HepG2 (cell line): ENCODE measurements around the gene KPNA3. TPM values are rescaled to one million over a fixed set of nuclear protein-coding genes. Genes with fewer than 3 reads are reported as not detected.

Source experiments
- FOSL2 ChIP-seq: sonication (generic); formaldehyde crosslinking; IDR thresholded peaks from 2 replicates; pipeline ENCODE4 v1.4.0; 2020; ENCODE audit warnings: missing genetic modification reagents
- FOXJ3 ChIP-seq: sonication (generic); formaldehyde crosslinking; IDR thresholded peaks from 2 replicates; pipeline ENCODE4 v1.4.0; 2020; ENCODE audit warnings: missing genetic modification reagents, mild to moderate bottlenecking, borderline replicate concordance
- HDAC1 ChIP-seq: sonication (generic); formaldehyde crosslinking; IDR thresholded peaks from 2 replicates; pipeline ENCODE4 v1.5.1; 2020; ENCODE audit warnings: mild to moderate bottlenecking, missing genetic modification reagents
- HNRNPK ChIP-seq: fragments of 200-400 bp; formaldehyde crosslinking; IDR thresholded peaks from 2 replicates; pipeline ENCODE4 v1.6.1; 2018; ENCODE audit warnings: low read length, low read depth, moderate library complexity, mild to moderate bottlenecking; ENCODE audit not compliant: poor library complexity, severe bottlenecking
- JUN ChIP-seq: sonication (generic); formaldehyde crosslinking; IDR thresholded peaks from 2 replicates; pipeline ENCODE4 v1.4.0; 2020; ENCODE audit warnings: mild to moderate bottlenecking, missing genetic modification reagents
- KDM1A ChIP-seq: IDR thresholded peaks from 2 replicates; pipeline ENCODE4 v1.6.1; 2016; ENCODE audit warnings: missing compliant biosample characterization
- MAFF ChIP-seq: IDR thresholded peaks from 2 replicates; pipeline ENCODE4 v1.6.1; 2011; ENCODE audit warnings: low read depth, low read length, improper control_type of control experiment
- NR2C2 ChIP-seq: sonication (generic); formaldehyde crosslinking; IDR thresholded peaks from 2 replicates; pipeline ENCODE4 v1.4.0; 2020; ENCODE audit warnings: missing genetic modification reagents, mild to moderate bottlenecking, moderate library complexity, borderline replicate concordance
- ZNF10 ChIP-seq: sonication (generic); formaldehyde crosslinking; IDR thresholded peaks from 2 replicates; pipeline ENCODE4 v1.4.0; 2020; ENCODE audit warnings: mild to moderate bottlenecking, low read depth, missing genetic modification reagents, borderline replicate concordance
- ZNF3 ChIP-seq: IDR thresholded peaks from 2 replicates; pipeline ENCODE4 v1.7.0; 2017; ENCODE audit warnings: inconsistent platforms
- ZNF839 ChIP-seq: sonication (generic); formaldehyde crosslinking; IDR thresholded peaks from 2 replicates; pipeline ENCODE4 v1.4.0; 2020; ENCODE audit warnings: missing genetic modification reagents, mild to moderate bottlenecking, borderline replicate concordance
- ZSCAN9 ChIP-seq: IDR thresholded peaks from 2 replicates; pipeline ENCODE4 v1.6.1; 2016; ENCODE audit warnings: borderline replicate concordance
- polyA plus RNA-seq, 8 experiments: library from polyadenylated mRNA; depleted of rRNA in 3 of 8; stranded (reverse) in 7 of 8; unstranded in 1 of 8; fragments of >200 nt; fragmentation: Illumina TruSeq in 4 of 8; extraction: Trizol in 4 of 8; gene quantifications; 2 replicates each; pipeline versions ENCODE4 v1.2.1 to v1.2.3, GENCODE V29; 2011 to 2016; ENCODE audit warnings: low read depth in 4 of 8, missing spikeins in 1 of 8, mixed read lengths in 1 of 8; ENCODE audit not compliant: insufficient read depth in 1 of 8
- total RNA-seq, 5 experiments: library from RNA; depleted of rRNA; stranded (reverse); fragments of >200 nt; fragmentation: Illumina TruSeq; extraction: Trizol; gene quantifications; 2 replicates each; pipeline ENCODE4 v1.2.3, GENCODE V29; 2016; ENCODE audit warnings: low read depth in 1 of 5
- TF ChIP-seq, protein P1 (sequence below): sonication (generic); formaldehyde crosslinking; IDR thresholded peaks from 2 replicates; pipeline ENCODE4 v1.5.1; 2020; ENCODE audit warnings: mild to moderate bottlenecking, missing genetic modification reagents, borderline replicate concordance
- TF ChIP-seq, protein P2 (sequence below): sonication (generic); formaldehyde crosslinking; IDR thresholded peaks from 2 replicates; pipeline ENCODE4 v1.4.0; 2020; ENCODE audit warnings: missing genetic modification reagents
- TF ChIP-seq, protein P3 (sequence below): sonication (generic); formaldehyde crosslinking; IDR thresholded peaks from 2 replicates; pipeline ENCODE4 v1.5.0; 2020; ENCODE audit warnings: missing genetic modification reagents
- TF ChIP-seq, protein P4 (sequence below): sonication (generic); formaldehyde crosslinking; IDR thresholded peaks from 2 replicates; pipeline ENCODE4 v1.4.0; 2020; ENCODE audit warnings: missing genetic modification reagents
- TF ChIP-seq, protein P5 (sequence below): sonication (generic); formaldehyde crosslinking; IDR thresholded peaks from 2 replicates; pipeline ENCODE4 v1.4.0; 2020; ENCODE audit warnings: missing genetic modification reagents

KPNA3 gene
- total and polyA plus RNA-seq, 2 of the 13 experiments (the other 11 are each of a cell fraction or from before 2014, with no cell fraction given) = 13.0 to 28.9 TPM

DNA sequence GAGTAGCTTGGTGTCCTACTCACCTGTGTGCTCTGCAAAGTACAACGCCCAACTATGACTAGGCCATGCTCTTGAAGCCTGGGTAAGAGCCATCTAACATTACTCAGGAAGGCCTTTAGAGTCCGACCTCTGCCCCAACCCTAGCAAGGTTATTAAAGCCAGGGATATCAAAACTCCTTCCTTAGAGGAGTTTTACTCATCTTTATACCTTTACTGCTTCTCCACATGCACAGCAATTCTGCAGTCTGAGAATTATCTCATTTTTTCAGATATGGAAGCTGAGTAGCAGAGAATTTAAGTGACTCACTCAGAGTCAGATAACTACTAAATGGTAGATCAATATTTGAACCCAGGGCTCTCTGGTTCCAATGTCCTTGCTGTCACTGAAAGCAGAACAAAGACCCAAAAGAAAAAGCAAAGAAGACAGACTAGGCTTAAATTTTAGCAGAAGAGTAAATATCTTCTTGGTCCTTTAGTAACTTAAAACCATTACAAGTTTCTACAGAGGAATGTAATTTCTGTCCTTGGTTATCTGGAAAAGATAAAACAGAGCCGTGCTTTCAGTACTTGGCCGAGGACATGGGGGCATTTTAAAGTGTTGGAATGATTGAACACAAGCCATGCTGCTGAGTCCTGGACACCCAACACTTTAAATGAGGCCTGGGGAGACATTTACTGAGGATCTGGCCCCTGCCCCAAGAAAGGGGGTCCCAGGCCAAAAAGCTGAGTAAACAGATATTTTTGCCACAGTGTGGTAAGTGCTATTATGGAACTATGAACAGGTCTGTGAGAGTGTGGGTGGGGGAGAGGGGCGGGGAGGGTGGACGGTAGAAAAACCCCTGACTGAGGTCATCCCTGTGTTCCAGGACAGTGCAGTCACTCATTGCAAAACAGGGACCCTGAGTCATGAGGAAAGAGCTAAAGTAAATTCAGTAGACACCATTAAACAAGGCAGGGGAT lies 18.4 kb upstream of the KPNA3 start (continued):
- TF ChIP-seq, protein P1, sequence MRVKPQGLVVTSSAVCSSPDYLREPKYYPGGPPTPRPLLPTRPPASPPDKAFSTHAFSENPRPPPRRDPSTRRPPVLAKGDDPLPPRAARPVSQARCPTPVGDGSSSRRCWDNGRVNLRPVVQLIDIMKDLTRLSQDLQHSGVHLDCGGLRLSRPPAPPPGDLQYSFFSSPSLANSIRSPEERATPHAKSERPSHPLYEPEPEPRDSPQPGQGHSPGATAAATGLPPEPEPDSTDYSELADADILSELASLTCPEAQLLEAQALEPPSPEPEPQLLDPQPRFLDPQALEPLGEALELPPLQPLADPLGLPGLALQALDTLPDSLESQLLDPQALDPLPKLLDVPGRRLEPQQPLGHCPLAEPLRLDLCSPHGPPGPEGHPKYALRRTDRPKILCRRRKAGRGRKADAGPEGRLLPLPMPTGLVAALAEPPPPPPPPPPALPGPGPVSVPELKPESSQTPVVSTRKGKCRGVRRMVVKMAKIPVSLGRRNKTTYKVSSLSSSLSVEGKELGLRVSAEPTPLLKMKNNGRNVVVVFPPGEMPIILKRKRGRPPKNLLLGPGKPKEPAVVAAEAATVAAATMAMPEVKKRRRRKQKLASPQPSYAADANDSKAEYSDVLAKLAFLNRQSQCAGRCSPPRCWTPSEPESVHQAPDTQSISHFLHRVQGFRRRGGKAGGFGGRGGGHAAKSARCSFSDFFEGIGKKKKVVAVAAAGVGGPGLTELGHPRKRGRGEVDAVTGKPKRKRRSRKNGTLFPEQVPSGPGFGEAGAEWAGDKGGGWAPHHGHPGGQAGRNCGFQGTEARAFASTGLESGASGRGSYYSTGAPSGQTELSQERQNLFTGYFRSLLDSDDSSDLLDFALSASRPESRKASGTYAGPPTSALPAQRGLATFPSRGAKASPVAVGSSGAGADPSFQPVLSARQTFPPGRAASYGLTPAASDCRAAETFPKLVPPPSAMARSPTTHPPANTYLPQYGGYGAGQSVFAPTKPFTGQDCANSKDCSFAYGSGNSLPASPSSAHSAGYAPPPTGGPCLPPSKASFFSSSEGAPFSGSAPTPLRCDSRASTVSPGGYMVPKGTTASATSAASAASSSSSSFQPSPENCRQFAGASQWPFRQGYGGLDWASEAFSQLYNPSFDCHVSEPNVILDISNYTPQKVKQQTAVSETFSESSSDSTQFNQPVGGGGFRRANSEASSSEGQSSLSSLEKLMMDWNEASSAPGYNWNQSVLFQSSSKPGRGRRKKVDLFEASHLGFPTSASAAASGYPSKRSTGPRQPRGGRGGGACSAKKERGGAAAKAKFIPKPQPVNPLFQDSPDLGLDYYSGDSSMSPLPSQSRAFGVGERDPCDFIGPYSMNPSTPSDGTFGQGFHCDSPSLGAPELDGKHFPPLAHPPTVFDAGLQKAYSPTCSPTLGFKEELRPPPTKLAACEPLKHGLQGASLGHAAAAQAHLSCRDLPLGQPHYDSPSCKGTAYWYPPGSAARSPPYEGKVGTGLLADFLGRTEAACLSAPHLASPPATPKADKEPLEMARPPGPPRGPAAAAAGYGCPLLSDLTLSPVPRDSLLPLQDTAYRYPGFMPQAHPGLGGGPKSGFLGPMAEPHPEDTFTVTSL (CRISPR knock-in tag) = peak; percentile 32; the same call in 1 of the 2 replicates
- TF ChIP-seq, protein P2, sequence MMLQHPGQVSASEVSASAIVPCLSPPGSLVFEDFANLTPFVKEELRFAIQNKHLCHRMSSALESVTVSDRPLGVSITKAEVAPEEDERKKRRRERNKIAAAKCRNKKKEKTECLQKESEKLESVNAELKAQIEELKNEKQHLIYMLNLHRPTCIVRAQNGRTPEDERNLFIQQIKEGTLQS (CRISPR knock-in tag) = peak; percentile 92
- TF ChIP-seq JUN = 0 out of 2 replicates have a peak, but pooled peaks have one; percentile 79
- peak; percentile 68 for TF ChIP-seq MAFF
- TF ChIP-seq KDM1A = peak; percentile 19; the same call in 1 of the 2 replicates
- TF ChIP-seq NR2C2 (CRISPR knock-in tag) = peak; percentile 48; the same call in 1 of the 2 replicates
- peak; percentile 88 for TF ChIP-seq ZNF3 (CRISPR knock-in tag)
- peak; percentile 24; the same call in 1 of the 2 replicates for TF ChIP-seq FOXJ3 (CRISPR knock-in tag)
- TF ChIP-seq HDAC1 (CRISPR knock-in tag) = peak; percentile 48; the same call in 1 of the 2 replicates
- peak; percentile 40 for TF ChIP-seq HNRNPK
- TF ChIP-seq ZNF10 = no peak
- TF ChIP-seq FOSL2 (CRISPR knock-in tag) = peak; percentile 93
- TF ChIP-seq, protein P3, sequence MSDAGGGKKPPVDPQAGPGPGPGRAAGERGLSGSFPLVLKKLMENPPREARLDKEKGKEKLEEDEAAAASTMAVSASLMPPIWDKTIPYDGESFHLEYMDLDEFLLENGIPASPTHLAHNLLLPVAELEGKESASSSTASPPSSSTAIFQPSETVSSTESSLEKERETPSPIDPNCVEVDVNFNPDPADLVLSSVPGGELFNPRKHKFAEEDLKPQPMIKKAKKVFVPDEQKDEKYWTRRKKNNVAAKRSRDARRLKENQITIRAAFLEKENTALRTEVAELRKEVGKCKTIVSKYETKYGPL (CRISPR knock-in tag) = no peak
- TF ChIP-seq, protein P4, sequence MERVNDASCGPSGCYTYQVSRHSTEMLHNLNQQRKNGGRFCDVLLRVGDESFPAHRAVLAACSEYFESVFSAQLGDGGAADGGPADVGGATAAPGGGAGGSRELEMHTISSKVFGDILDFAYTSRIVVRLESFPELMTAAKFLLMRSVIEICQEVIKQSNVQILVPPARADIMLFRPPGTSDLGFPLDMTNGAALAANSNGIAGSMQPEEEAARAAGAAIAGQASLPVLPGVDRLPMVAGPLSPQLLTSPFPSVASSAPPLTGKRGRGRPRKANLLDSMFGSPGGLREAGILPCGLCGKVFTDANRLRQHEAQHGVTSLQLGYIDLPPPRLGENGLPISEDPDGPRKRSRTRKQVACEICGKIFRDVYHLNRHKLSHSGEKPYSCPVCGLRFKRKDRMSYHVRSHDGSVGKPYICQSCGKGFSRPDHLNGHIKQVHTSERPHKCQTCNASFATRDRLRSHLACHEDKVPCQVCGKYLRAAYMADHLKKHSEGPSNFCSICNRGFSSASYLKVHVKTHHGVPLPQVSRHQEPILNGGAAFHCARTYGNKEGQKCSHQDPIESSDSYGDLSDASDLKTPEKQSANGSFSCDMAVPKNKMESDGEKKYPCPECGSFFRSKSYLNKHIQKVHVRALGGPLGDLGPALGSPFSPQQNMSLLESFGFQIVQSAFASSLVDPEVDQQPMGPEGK (CRISPR knock-in tag) = peak; percentile 76
- no peak for TF ChIP-seq ZNF839 (CRISPR knock-in tag)
- TF ChIP-seq ZSCAN9 (CRISPR knock-in tag) = no peak
- TF ChIP-seq, protein P5, sequence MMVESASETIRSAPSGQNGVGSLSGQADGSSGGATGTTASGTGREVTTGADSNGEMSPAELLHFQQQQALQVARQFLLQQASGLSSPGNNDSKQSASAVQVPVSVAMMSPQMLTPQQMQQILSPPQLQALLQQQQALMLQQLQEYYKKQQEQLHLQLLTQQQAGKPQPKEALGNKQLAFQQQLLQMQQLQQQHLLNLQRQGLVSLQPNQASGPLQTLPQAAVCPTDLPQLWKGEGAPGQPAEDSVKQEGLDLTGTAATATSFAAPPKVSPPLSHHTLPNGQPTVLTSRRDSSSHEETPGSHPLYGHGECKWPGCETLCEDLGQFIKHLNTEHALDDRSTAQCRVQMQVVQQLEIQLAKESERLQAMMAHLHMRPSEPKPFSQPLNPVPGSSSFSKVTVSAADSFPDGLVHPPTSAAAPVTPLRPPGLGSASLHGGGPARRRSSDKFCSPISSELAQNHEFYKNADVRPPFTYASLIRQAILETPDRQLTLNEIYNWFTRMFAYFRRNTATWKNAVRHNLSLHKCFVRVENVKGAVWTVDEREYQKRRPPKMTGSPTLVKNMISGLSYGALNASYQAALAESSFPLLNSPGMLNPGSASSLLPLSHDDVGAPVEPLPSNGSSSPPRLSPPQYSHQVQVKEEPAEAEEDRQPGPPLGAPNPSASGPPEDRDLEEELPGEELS = peak; percentile 66; the same call in 1 of the 2 replicates
